Endodermal cell (in vitro differentiated cells): ENCODE data around the gene RECK. TPM values are rescaled to one million over a fixed set of nuclear protein-coding genes. Genes with fewer than 3 reads are reported as not detected.

Experiments used
- DNase-seq: peaks from one replicate; pipeline ENCODE4 v3.0.0-alpha.2; 2017
- H3K27ac ChIP-seq: 2 replicates; pipeline ENCODE4 v1.5.1; 2013; ENCODE audit warnings: mild to moderate bottlenecking, low read depth, low read length, moderate library complexity
- H3K27me3 ChIP-seq: 2 replicates; pipeline ENCODE4 v1.6.1; 2013; ENCODE audit warnings: mild to moderate bottlenecking, low read length, moderate library complexity; ENCODE audit not compliant: insufficient read depth, control insufficient read depth, poor library complexity, severe bottlenecking
- H3K36me3 ChIP-seq: 2 replicates; pipeline ENCODE4 v1.7.0; 2013; ENCODE audit warnings: mild to moderate bottlenecking, low read length, moderate library complexity; ENCODE audit not compliant: control insufficient read depth, insufficient read depth
- H3K4me1 ChIP-seq: one replicate; pipeline ENCODE4 v1.7.0; 2013; ENCODE audit warnings: low read length; ENCODE audit not compliant: control insufficient read depth, insufficient read depth
- H3K4me3 ChIP-seq: 2 replicates; pipeline ENCODE4 v1.5.1; 2013; ENCODE audit warnings: mild to moderate bottlenecking, low read length, moderate library complexity
- H3K9ac ChIP-seq: 2 replicates; pipeline ENCODE4 v1.6.1; 2013; ENCODE audit warnings: mild to moderate bottlenecking, low read length, moderate library complexity; ENCODE audit not compliant: poor library complexity, severe bottlenecking; ENCODE audit errors: extremely low read depth
- H3K9me3 ChIP-seq: 2 replicates; pipeline ENCODE4 v1.6.1; 2013; ENCODE audit warnings: mild to moderate bottlenecking, low read length, moderate library complexity; ENCODE audit not compliant: control insufficient read depth
- H3K27ac Mint-ChIP-seq: 2 replicates; pipeline ENCODE4 v1.8.0; 2020; ENCODE audit warnings: mixed read lengths
- H3K27me3 Mint-ChIP-seq: 2 replicates; pipeline ENCODE4 v1.8.0; 2021; ENCODE audit warnings: mild to moderate bottlenecking, mixed read lengths; ENCODE audit not compliant: insufficient read depth
- H3K36me3 Mint-ChIP-seq: 2 replicates; pipeline ENCODE4 v1.8.0; 2020; ENCODE audit warnings: low read depth, mixed read lengths
- H3K4me1 Mint-ChIP-seq: 2 replicates; pipeline ENCODE4 v1.8.0; 2020; ENCODE audit warnings: mixed read lengths
- H3K4me3 Mint-ChIP-seq: 2 replicates; pipeline ENCODE4 v1.8.0; 2020; ENCODE audit warnings: mild to moderate bottlenecking, moderate library complexity, mixed read lengths
- H3K9me3 Mint-ChIP-seq: 2 replicates; pipeline ENCODE4 v1.8.0; 2020; ENCODE audit warnings: mild to moderate bottlenecking, mixed read lengths
- CTCF ChIP-seq: fragments of 200-600 bp; sonication (generic); conservative IDR thresholded peaks from 2 replicates; pipeline ENCODE4 v1.5.0; 2021; ENCODE audit warnings: antibody characterized with exemption, mild to moderate bottlenecking
- WGBS, 2 experiments: methylation state at CpG; one replicate each; pipeline versions ENCODE4 v1.1.5 to v1.1.7; 2013; ENCODE audit warnings: missing lambda C conversion rate in 2 of 2, mixed read lengths in 1 of 2; ENCODE audit not compliant: insufficient coverage in 1 of 2, insufficient read length in 1 of 2; 5-methylcytosine and 5-hydroxymethylcytosine counted together
- total RNA-seq, 2 donors: library from RNA; stranded (reverse); fragmentation: NEBNext Ultra II Directional in 1 of 2; extraction: Animal tissue kit (Norgen Biotek cat#: 25700) in 1 of 2; gene quantifications; 2 replicates in 1 of 2; 3 replicates in 1 of 2; pipeline ENCODE4 v1.2.1, GENCODE V29; 2021

The RECK gene
- total RNA-seq, 2 donors from 2014 or later: 11.5 to 16.1 TPM

- H3K27me3 ChIP-seq: no peaks in the 10 kb centered on the region
- peaks cover 15% of the 10 kb centered on the region for H3K36me3 Mint-ChIP-seq
- H3K4me1 Mint-ChIP-seq: peaks cover 22% of the 10 kb centered on the region
- 78 to 91% methylated on average over 3 to 7 of the region's 8 CpGs for WGBS, 2 experiments
- DNase-seq: no peak
- no peak overlapping the region for H3K4me3 Mint-ChIP-seq
- TF ChIP-seq CTCF: peak; percentile 32
- peaks cover 11% of the 10 kb centered on the region for H3K9me3 Mint-ChIP-seq
- peak overlapping the region; percentile 57 for H3K27ac Mint-ChIP-seq
- no peak overlapping the region for H3K9ac ChIP-seq
- H3K27me3 Mint-ChIP-seq: no peaks in the 10 kb centered on the region
- peaks cover 8% of the 10 kb centered on the region for H3K36me3 ChIP-seq
- no peak overlapping the region for H3K27ac ChIP-seq
- H3K9me3 ChIP-seq: peaks cover 9% of the 10 kb centered on the region
- H3K4me3 ChIP-seq: no peak overlapping the region
- H3K4me1 ChIP-seq: no peaks in the 10 kb centered on the region
These were observed 54.6 kb downstream of the RECK start for GRCh38 chr9:36091026-36091953.

- 100% methylated on average over 1 of the region's 1 CpG for WGBS, 2 experiments
- DNase-seq: no peak
- Mint-ChIP-seq H3K4me1 (peaks cover 22% of the 10 kb centered on the region), H3K4me3 (no peak overlapping the region), H3K27ac (peak overlapping the region; percentile 57), H3K36me3 (peaks cover 8% of the 10 kb centered on the region), H3K27me3 (no peaks in the 10 kb centered on the region), H3K9me3 (peaks cover 3% of the 10 kb centered on the region)
- Histone ChIP-seq H3K9ac (no peak overlapping the region), H3K4me1 (no peaks in the 10 kb centered on the region), H3K9me3 (peaks cover 1% of the 10 kb centered on the region), H3K27me3 (no peaks in the 10 kb centered on the region), H3K4me3 (no peak overlapping the region), H3K27ac (no peak overlapping the region), H3K36me3 (peaks cover under 1% of the 10 kb centered on the region)
- TF ChIP-seq CTCF: no peak
These were observed 55.3 kb downstream of the RECK start for GRCh38 chr9:36092014-36092413.

- no peak overlapping the region for H3K27ac ChIP-seq
- Mint-ChIP-seq H3K9me3 (no peaks in the 10 kb centered on the region), H3K4me1 (peaks cover 22% of the 10 kb centered on the region), H3K36me3 (peaks cover 1% of the 10 kb centered on the region), H3K27ac (peak overlapping the region; percentile 66), H3K27me3 (no peaks in the 10 kb centered on the region), H3K4me3 (no peak overlapping the region)
- H3K9ac ChIP-seq: no peak overlapping the region
- WGBS, 2 experiments: 88 to 90% methylated on average over 7 to 8 of the region's 9 CpGs
- no peak for DNase-seq
- TF ChIP-seq CTCF: no peak
- H3K36me3 ChIP-seq: no peaks in the 10 kb centered on the region
- no peaks in the 10 kb centered on the region for H3K4me1 ChIP-seq
- no peaks in the 10 kb centered on the region for H3K27me3 ChIP-seq
- no peaks in the 10 kb centered on the region for H3K9me3 ChIP-seq
- H3K4me3 ChIP-seq: no peak overlapping the region
These were observed 55.9 kb downstream of the RECK start for GRCh38 chr9:36092509-36093215.
